Activated naive CD8-positive, alpha-beta T cell treated with anti-CD3 and anti-CD28 coated beads, Interleukin-2, amount 10 ng/mL, durations not matched to agents 7 days and 5 days (primary cell): ENCODE results near the gene COPE. TPM values are rescaled to one million over a fixed set of nuclear protein-coding genes. Genes with fewer than 3 reads are reported as not detected.
"Not testable (repeated sequence)": the region's sequence is repeated elsewhere in the genome, so short reads cannot be mapped to it uniquely, and the experiment has no call there.

Experiments
- ATAC-seq: fragments of 150-1000 bp; cut with Tn5 transposase; one replicate; pipeline ENCODE4 v1.10.0; 2021; ENCODE audit warnings: low read depth, moderate library complexity
- POLR2A ChIA-PET: fragments of 350-600 bp; sonication (Branson Sonifier 250); formaldehyde crosslinking; loops from one replicate; lab custom pipeline; 2021; ENCODE audit warnings: antibody characterized with exemption; lab: Charles Lee
- DNase-seq: peaks from one replicate; pipeline ENCODE4 v3.0.0; 2021
- H3K27ac Mint-ChIP-seq: one replicate; pipeline ENCODE4 v1.8.0; 2022; ENCODE audit warnings: mild to moderate bottlenecking, mixed read lengths
- H3K27me3 Mint-ChIP-seq: one replicate; pipeline ENCODE4 v1.8.0; 2022; ENCODE audit warnings: mild to moderate bottlenecking, moderate library complexity, mixed read lengths
- H3K36me3 Mint-ChIP-seq: one replicate; pipeline ENCODE4 v1.8.0; 2021; ENCODE audit warnings: mild to moderate bottlenecking, mixed read lengths
- H3K4me1 Mint-ChIP-seq: one replicate; pipeline ENCODE4 v1.8.0; 2021; ENCODE audit warnings: mixed read lengths
- H3K4me3 Mint-ChIP-seq: one replicate; pipeline ENCODE4 v1.8.0; 2022; ENCODE audit warnings: mild to moderate bottlenecking, moderate library complexity, mixed read lengths
- H3K9me3 Mint-ChIP-seq: one replicate; pipeline ENCODE4 v1.8.0; 2021; ENCODE audit warnings: mixed read lengths
- total RNA-seq, 2 experiments: library from RNA; stranded (reverse); gene quantifications; one replicate each; pipeline ENCODE4 v1.2.3, GENCODE V29; 2021

Gene COPE
- total RNA-seq, 2 experiments from 2014 or later: 209 to 213 TPM

GRCh38 chr19:18931316-18932162, 12.4 kb upstream of the COPE start:
- POLR2A ChIA-PET: interaction anchor here (0.6 to 1.1 kb wide), 3 partner anchors 12 to 1042 kb away, joined by 3 to 6 read pairs (median 3); partner anchors contain the start of genes COPE and DDX49
- H3K4me1 Mint-ChIP-seq: peaks cover 3% of the 10 kb centered on the region
- H3K36me3 Mint-ChIP-seq: no peaks in the 10 kb centered on the region

GRCh38 chr19:18929311-18929710, 10.1 kb upstream of the COPE start:
- no peak overlapping the region for H3K27ac Mint-ChIP-seq
- H3K27me3 Mint-ChIP-seq: peaks cover 7% of the 10 kb centered on the region
- no peak overlapping the region for H3K4me3 Mint-ChIP-seq
- ATAC-seq (no peak), DNase-seq (no peak)
- H3K36me3 Mint-ChIP-seq: peaks cover 10% of the 10 kb centered on the region
- no peaks in the 10 kb centered on the region for H3K9me3 Mint-ChIP-seq
- peaks cover 3% of the 10 kb centered on the region for H3K4me1 Mint-ChIP-seq
- POLR2A ChIA-PET: interaction anchor here (1.5 kb wide), 1 partner anchor 10 kb away, joined by 10 read pairs; the partner anchor contains the start of genes COPE and DDX49

More at GRCh38 chr19:18931316-18932162, 12.4 kb upstream of the COPE start:
- DNase-seq: no peak
- H3K27ac Mint-ChIP-seq: no peak overlapping the region
- H3K27me3 Mint-ChIP-seq: peaks cover 11% of the 10 kb centered on the region
- no peaks in the 10 kb centered on the region for H3K9me3 Mint-ChIP-seq
- H3K4me3 Mint-ChIP-seq: no peak overlapping the region
- ATAC-seq: no peak

GRCh38 chr19:18928018-18928805, 9.0 kb upstream of the COPE start:
- POLR2A ChIA-PET: interaction anchor here (1.5 kb wide), 1 partner anchor 9 kb away, joined by 10 read pairs; the partner anchor contains the start of genes COPE and DDX49
- Mint-ChIP-seq H3K4me3 (no peak overlapping the region), H3K27me3 (peaks cover 2% of the 10 kb centered on the region), H3K4me1 (peaks cover 3% of the 10 kb centered on the region), H3K9me3 (no peaks in the 10 kb centered on the region), H3K27ac (no peak overlapping the region), H3K36me3 (peaks cover 12% of the 10 kb centered on the region)
- DNase-seq (no peak), ATAC-seq (no peak)

GRCh38 chr19:18924684-18925213, 5.6 kb upstream of the COPE start:
- Mint-ChIP-seq H3K9me3 (no peaks in the 10 kb centered on the region), H3K27me3 (no peaks in the 10 kb centered on the region), H3K27ac (no peak overlapping the region), H3K4me3 (no peak overlapping the region), H3K4me1 (peaks cover 6% of the 10 kb centered on the region), H3K36me3 (peaks cover 16% of the 10 kb centered on the region)
- POLR2A ChIA-PET: no interaction called here
- DNase-seq (no peak), ATAC-seq (no peak)

- Mint-ChIP-seq H3K36me3 (peaks cover 16% of the 10 kb centered on the region), H3K27me3 (no peaks in the 10 kb centered on the region), H3K4me3 (no peak overlapping the region), H3K27ac (no peak overlapping the region), H3K4me1 (peaks cover 13% of the 10 kb centered on the region), H3K9me3 (no peaks in the 10 kb centered on the region)
- POLR2A ChIA-PET: no interaction called here
- no peak for ATAC-seq
- DNase-seq: no peak
Observed at GRCh38 chr19:18922228-18922985, 3.2 kb upstream of the COPE start.

GRCh38 chr19:18921593-18921992, 2.4 kb upstream of the COPE start:
- POLR2A ChIA-PET: no interaction called here
- H3K9me3 Mint-ChIP-seq: no peaks in the 10 kb centered on the region
- no peaks in the 10 kb centered on the region for H3K27me3 Mint-ChIP-seq
- no peak for DNase-seq
- no peak overlapping the region for H3K27ac Mint-ChIP-seq
- H3K36me3 Mint-ChIP-seq: peaks cover 19% of the 10 kb centered on the region
- no peak overlapping the region for H3K4me3 Mint-ChIP-seq
- ATAC-seq: no peak
- peaks cover 13% of the 10 kb centered on the region for H3K4me1 Mint-ChIP-seq

GRCh38 chr19:18920400-18920799, 1.2 kb upstream of the COPE start:
- H3K4me3 Mint-ChIP-seq: peak overlapping the region; percentile 93
- POLR2A ChIA-PET: interaction anchor here (1.0 kb wide), 1 partner anchor 363 kb away, joined by 3 read pairs; the partner anchor contains the start of gene KXD1
- ATAC-seq (no peak), DNase-seq (no peak)
- no peaks in the 10 kb centered on the region for H3K27me3 Mint-ChIP-seq
- peak overlapping the region; percentile 94 for H3K27ac Mint-ChIP-seq
- peaks cover 16% of the 10 kb centered on the region for H3K4me1 Mint-ChIP-seq
- peaks cover 14% of the 10 kb centered on the region for H3K36me3 Mint-ChIP-seq
- H3K9me3 Mint-ChIP-seq: no peaks in the 10 kb centered on the region

GRCh38 chr19:18919900-18920214, 670 bp upstream of the COPE start:
- H3K27me3 Mint-ChIP-seq: no peaks in the 10 kb centered on the region

GRCh38 chr19:18917593-18917992, 1.6 kb downstream of the COPE start:
- POLR2A ChIA-PET: not testable (repeated sequence)
- peak overlapping the region; percentile 30 for H3K27ac Mint-ChIP-seq
- peaks cover 11% of the 10 kb centered on the region for H3K36me3 Mint-ChIP-seq

More at GRCh38 chr19:18919900-18920214, 670 bp upstream of the COPE start:
- no peak for ATAC-seq
- Mint-ChIP-seq H3K36me3 (peaks cover 14% of the 10 kb centered on the region), H3K9me3 (no peaks in the 10 kb centered on the region), H3K4me1 (peaks cover 16% of the 10 kb centered on the region), H3K27ac (peak overlapping the region; percentile 94), H3K4me3 (peak overlapping the region; percentile 93)
- POLR2A ChIA-PET: interaction anchor here (0.8 to 1.7 kb wide), 10 partner anchors 9 to 499 kb away, joined by 3 to 16 read pairs (median 4); partner anchors contain the start of genes KXD1, NR2C2AP, SLC25A42 and UBA52
- no peak for DNase-seq

GRCh38 chr19:18915639-18916038, 3.5 kb downstream of the COPE start:
- peaks cover 13% of the 10 kb centered on the region for H3K36me3 Mint-ChIP-seq
- no peak for ATAC-seq
- no peak overlapping the region for H3K27ac Mint-ChIP-seq

More at GRCh38 chr19:18917593-18917992, 1.6 kb downstream of the COPE start:
- not testable (repeated sequence) for H3K9me3 Mint-ChIP-seq, H3K27me3 Mint-ChIP-seq, ATAC-seq, DNase-seq
- Mint-ChIP-seq H3K4me3 (peak overlapping the region; percentile 67), H3K4me1 (peaks cover 17% of the 10 kb centered on the region)

GRCh38 chr19:18913466-18913865, 5.7 kb downstream of the COPE start:
- Mint-ChIP-seq H3K4me3 (no peak overlapping the region), H3K27ac (no peak overlapping the region), H3K9me3 (peaks cover 2% of the 10 kb centered on the region), H3K27me3 (no peaks in the 10 kb centered on the region), H3K36me3 (peaks cover 13% of the 10 kb centered on the region), H3K4me1 (peaks cover 10% of the 10 kb centered on the region)
- POLR2A ChIA-PET: no interaction called here
- DNase-seq: no peak
- no peak for ATAC-seq

More at GRCh38 chr19:18915639-18916038, 3.5 kb downstream of the COPE start:
- H3K4me3 Mint-ChIP-seq: no peak overlapping the region
- peaks cover 17% of the 10 kb centered on the region for H3K4me1 Mint-ChIP-seq
- H3K27me3 Mint-ChIP-seq: no peaks in the 10 kb centered on the region
- POLR2A ChIA-PET: no interaction called here
- no peak for DNase-seq
- peaks cover 2% of the 10 kb centered on the region for H3K9me3 Mint-ChIP-seq

- no peak overlapping the region for H3K4me3 Mint-ChIP-seq
- no peaks in the 10 kb centered on the region for H3K27me3 Mint-ChIP-seq
- peaks cover 13% of the 10 kb centered on the region for H3K36me3 Mint-ChIP-seq
- peaks cover 2% of the 10 kb centered on the region for H3K9me3 Mint-ChIP-seq
- ATAC-seq (no peak), DNase-seq (no peak)
- POLR2A ChIA-PET: no interaction called here
- H3K4me1 Mint-ChIP-seq: peaks cover 9% of the 10 kb centered on the region
- H3K27ac Mint-ChIP-seq: no peak overlapping the region
Observed at GRCh38 chr19:18912933-18913332, 6.3 kb downstream of the COPE start.
